ENCODE data around the gene PDE1C. TPM values are rescaled to one million over a fixed set of nuclear protein-coding genes. Genes with fewer than 3 reads are reported as not detected.

PDE1C gene
- total and polyA plus RNA-seq, 2 of the 4 experiments (the other 2 are of a cell fraction) = 14.2 to 61.5 TPM

GRCh38 chr7:31788883-31789680 lies 281.1 kb downstream of the PDE1C start:
- POLR2A ChIA-PET (ENCODE audit: unreplicated experiment) = no interaction called here
- CTCF ChIA-PET = no interaction called here

More at GRCh38 chr7:31788883-31789680, 281.1 kb downstream of the PDE1C start:
- Histone ChIP-seq H3K9me1 (ENCODE audit: insufficient read depth, low read length) (0 out of 2 replicates have a peak, but pooled peaks cover 2% of the 10 kb centered on the region), H3K79me1 (ENCODE audit: low read depth in 1 of 2, low read length in 2 of 2) (no peaks in the 10 kb centered on the region; a peak in 1 of 4 replicates), H3K4me2 (ENCODE audit: low read depth, low read length) (no peak overlapping the region; the same call in 1 of the 2 replicates), H4K8ac (ENCODE audit: low read depth in 2 of 2, low read length in 2 of 2) (no peak overlapping the region), H3K56ac (ENCODE audit: extremely low read depth, insufficient read depth, low read length) (no peak overlapping the region), H3K14ac (replicated peaks; ENCODE audit: low read depth, low read length) (no peak overlapping the region), H4K20me1 (ENCODE audit: insufficient read depth, low read length) (no peaks in the 10 kb centered on the region), H3K27me3 (ENCODE audit: control insufficient read depth, insufficient read depth, low read length) (no peaks in the 10 kb centered on the region), H2AK9ac (replicated peaks; ENCODE audit: low read depth, low read length, poor library complexity) (no peak overlapping the region), H2BK120ac (ENCODE audit: low read depth, low read length) (no peak overlapping the region), H3K18ac (ENCODE audit: low read depth, low read length) (no peak overlapping the region), H3K23ac (ENCODE audit: low read depth, low read length) (no peak overlapping the region), H3K27ac (ENCODE audit: insufficient read depth, low read length) (no peak overlapping the region), H2BK5ac (ENCODE audit: low read depth, low read length, poor library complexity, severe bottlenecking) (peak overlapping the region; percentile 51), H2BK20ac (ENCODE audit: low read depth, low read length) (no peak overlapping the region), H2AFZ (replicated peaks; ENCODE audit: low read length, poor library complexity) (no peak overlapping the region), H3K4ac (ENCODE audit: low read depth, low read length) (no peak overlapping the region), H3K4me3 (ENCODE audit: insufficient read depth, low read depth, low read length) (no peak overlapping the region), H4K5ac (ENCODE audit: low read depth, low read length) (no peak overlapping the region), H4K91ac (ENCODE audit: insufficient read depth, low read depth, low read length) (no peak overlapping the region), H3K36me3 (ENCODE audit: control insufficient read depth, insufficient read depth, low read length) (no peaks in the 10 kb centered on the region), H2BK15ac (ENCODE audit: low read depth, low read length) (no peak overlapping the region), H2AK5ac (ENCODE audit: low read depth, low read length) (no peak overlapping the region), H3K9ac (ENCODE audit: low read depth, low read length) (no peak overlapping the region), H3K4me1 (ENCODE audit: control insufficient read depth, insufficient read depth, low read length) (peaks cover 6% of the 10 kb centered on the region; the same call in 1 of the 2 replicates), H3K9me3 (ENCODE audit: control insufficient read depth, insufficient read depth, low read length) (no peaks in the 10 kb centered on the region)
- BruUV-seq (replicated peaks) = no TSS peak
- WGBS, 2 experiments (ENCODE audit: extremely low coverage in 2 of 2, insufficient read length in 1 of 2) = no CpG with 5 or more reads among the region's 3 CpGs
- ATAC-seq (ENCODE audit: low read depth) (no peak), DNase-seq (peak; percentile 24)
- in situ Hi-C loops (cut with MboI; ENCODE audit: low sequenced_read_pairs) (no loop called here), intact Hi-C loops (cut with micrococcal nuclease) (loop anchor here (10.0 kb wide), 1 partner anchor 376 kb away; no protein-coding TSS in a partner anchor), dilution Hi-C loops (cut with HindIII; ENCODE audit: low sequenced_read_pairs, unreplicated experiment) (no loop called here)
- TF ChIP-seq POLR2A (IDR thresholded peaks at IDR 0.05; ENCODE audit: low read depth, low read length) = no peak
- no peak for TF ChIP-seq RAD21 (IDR thresholded peaks at IDR 0.05; ENCODE audit: low read length)
- no peak for TF ChIP-seq SMC3 (IDR thresholded peaks at IDR 0.05; ENCODE audit: low read depth, low read length)
- TF ChIP-seq NFE2L2 (IDR thresholded peaks at IDR 0.05; ENCODE audit: low read depth, low read length) = no peak
- TF ChIP-seq USF2 (IDR thresholded peaks at IDR 0.05; ENCODE audit: low read depth, low read length) = no peak
- TF ChIP-seq CHD1 (IDR thresholded peaks at IDR 0.05; ENCODE audit: low read depth, low read length) = no peak
- no peak for TF ChIP-seq RCOR1 (IDR thresholded peaks at IDR 0.05; ENCODE audit: insufficient replicate concordance, low read length)
- no peak for TF ChIP-seq FOS (IDR thresholded peaks at IDR 0.05; ENCODE audit: low read depth, low read length)
- no peak for TF ChIP-seq MAZ (IDR thresholded peaks at IDR 0.05; ENCODE audit: borderline replicate concordance, low read depth, low read length)
- TF ChIP-seq ELK1 (IDR thresholded peaks at IDR 0.05; ENCODE audit: borderline replicate concordance, low read depth, low read length) = no peak
- no peak for TF ChIP-seq BHLHE40 (IDR thresholded peaks at IDR 0.05; ENCODE audit: low read depth, low read length)
- no peak for TF ChIP-seq CTCF (conservative IDR thresholded peaks at IDR 0.05; ENCODE audit: low read depth, low read length)
- TF ChIP-seq RFX5 (IDR thresholded peaks at IDR 0.05; ENCODE audit: low read depth, low read length) = no peak

Measured in IMR-90 (cell line).